HTERT RPE-1 (cell line): Measurements from ENCODE around the gene PRR16.

Experiments
- in situ Hi-C: fragments of 300-500 bp; cut with MboI; formaldehyde crosslinking; loops from 4 replicates; pipeline ENCODE4 v1.14.3; 2020; ENCODE audit warnings: low sequenced_read_pairs

Gene PRR16

DNA sequence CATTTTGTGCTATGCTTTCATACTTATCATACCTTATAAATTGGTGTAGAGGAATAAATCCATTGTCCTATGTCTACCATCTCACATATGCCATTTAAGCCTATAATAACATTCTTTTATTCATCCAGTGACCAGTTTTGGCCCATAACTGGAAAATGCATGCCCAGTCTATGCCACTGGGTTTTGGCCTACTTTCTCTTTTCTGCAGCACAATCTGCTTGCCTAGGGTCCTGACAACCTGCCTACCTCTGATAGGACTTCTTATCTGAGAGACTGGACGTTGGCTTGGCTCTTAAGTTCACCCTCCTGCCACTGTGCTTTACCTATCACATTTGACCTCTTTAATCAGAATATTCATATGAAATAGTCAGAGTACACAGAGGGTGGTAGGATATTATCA is 103.0 kb downstream of the PRR16 start:
- in situ Hi-C loops, result no loop called here

DNA sequence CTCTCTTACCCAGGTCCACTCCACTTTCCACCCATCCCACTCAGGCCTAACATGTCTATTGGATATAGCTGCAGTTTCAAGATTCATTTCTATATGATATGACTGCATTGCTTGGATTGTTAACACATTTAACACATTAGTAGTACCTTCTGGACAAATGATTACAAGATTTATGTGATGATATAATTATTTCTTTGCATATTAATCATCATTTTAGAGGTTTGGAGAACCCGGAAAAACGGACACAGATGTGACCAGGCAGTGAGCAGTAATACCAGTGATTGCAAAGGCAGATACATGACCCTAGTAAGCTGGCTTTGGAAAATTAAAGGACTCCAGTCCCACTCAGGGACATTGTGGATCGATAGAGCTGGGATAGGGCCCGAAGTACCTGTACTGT is 103.8 kb downstream of the PRR16 start:
- in situ Hi-C loops, result no loop called here

DNA sequence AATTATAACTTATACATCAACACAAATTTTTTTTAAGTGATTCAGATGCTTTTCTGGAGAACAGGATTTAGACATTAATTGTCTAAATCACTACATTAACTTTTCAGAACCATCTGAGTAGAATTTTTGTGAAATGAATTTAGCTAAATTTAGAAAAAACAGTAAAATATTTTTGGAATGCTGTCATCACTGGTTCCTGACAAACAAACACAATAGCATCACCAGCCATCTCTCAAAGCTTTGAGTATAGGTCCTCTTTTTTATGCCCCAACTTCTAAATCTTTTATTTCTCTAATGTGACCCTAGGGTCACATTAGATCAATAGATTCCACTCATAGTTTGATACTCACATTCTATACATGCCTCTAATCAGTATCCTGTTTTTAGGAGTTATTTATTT is 104.6 kb downstream of the PRR16 start:
- in situ Hi-C loops, result no loop called here

DNA sequence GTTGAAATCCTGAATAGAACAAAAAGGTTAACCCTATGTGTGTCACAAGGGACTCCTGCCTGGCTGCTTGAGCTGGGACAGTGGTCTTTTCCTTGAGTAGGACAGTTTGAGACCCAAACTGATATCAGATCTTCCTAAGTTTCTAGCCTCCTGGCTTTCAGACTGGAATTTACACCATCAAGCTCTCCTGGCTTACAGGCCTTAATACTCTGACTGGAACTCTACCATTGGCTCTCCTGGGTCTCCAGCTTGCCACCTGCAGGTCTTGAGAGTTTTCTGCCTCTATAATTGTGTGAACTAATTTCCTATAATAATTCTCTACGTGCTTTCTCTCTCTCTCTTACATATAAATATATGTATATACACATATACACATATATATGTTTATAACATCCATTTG is 112.5 kb downstream of the PRR16 start:
- in situ Hi-C loops, result no loop called here

DNA sequence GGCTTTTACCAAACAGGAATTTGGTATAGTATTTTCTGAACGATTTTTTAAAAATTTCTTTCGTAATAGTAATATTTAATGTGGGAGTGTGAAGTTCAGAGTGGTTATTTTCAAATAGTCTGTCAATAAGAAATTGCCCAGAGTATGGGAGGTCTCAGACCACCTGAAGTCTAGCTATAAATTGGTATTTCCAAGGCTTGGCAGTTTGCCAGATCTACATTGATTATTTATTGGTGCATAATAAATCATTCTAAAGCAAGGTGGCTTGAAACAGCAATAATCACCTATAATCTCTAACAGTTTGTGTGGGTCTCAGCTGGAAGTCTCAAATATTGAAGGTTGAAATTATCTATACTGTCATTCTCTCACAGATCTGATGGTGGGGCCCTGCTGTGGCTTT is 118.5 kb downstream of the PRR16 start:
- in situ Hi-C loops, result no loop called here

DNA sequence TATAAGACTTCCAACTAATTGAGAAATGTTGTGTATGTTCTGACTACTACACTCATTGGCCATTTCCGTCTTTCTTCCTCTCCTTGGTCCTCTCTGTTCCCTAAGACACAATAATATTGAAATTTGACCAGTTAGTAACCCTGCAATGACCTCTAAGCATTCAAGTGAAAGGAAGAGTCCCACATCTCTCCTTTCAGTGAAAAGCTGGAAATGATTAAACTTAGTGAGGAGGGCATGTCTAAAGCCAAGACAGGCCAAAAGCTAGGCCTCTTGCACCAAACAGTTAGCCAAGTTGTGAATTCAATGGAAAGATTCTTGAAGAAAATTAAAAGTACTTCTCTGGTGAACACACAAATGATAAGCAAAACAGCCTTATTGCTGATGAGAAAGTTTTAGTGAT is 122.5 kb downstream of the PRR16 start:
- in situ Hi-C loops, result no loop called here

DNA sequence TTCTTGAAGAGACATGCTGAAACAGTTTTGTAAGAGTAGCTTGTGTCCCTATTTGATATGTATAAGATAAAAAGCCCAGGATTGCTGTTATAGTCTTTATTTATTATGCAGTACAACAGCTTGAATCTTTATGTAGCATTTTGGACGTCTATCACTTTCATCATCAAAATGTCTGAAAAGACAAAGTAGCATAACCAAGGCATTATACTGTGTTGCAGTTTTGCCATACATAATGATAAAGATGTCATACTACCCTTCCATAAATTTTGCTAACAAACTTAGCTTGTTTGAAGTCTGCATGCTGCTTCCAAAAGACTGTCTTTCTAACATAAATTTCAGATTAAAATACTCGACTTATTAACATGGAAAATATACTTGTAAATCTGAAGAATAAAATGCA is 127.8 kb downstream of the PRR16 start:
- in situ Hi-C loops, result no loop called here

DNA sequence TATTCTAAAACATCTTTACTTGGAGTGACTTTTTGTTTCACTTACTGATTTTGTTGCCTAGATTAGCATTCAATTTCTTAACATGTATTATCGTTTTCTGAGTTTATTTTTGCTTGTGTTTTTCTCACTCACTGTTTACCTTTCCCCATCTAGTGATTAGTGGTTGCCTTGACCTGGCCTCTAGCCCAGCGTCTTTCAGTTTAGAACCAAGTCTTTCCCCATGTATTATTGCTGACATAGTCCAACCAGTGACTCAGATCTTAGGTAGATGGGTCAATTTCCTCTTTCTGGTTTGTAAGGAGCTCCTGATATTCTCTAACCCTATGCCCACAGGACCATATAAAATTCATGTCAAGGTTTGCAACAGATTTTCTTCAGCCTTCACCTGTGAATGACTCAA is 135.5 kb downstream of the PRR16 start:
- in situ Hi-C loops, result no loop called here

DNA sequence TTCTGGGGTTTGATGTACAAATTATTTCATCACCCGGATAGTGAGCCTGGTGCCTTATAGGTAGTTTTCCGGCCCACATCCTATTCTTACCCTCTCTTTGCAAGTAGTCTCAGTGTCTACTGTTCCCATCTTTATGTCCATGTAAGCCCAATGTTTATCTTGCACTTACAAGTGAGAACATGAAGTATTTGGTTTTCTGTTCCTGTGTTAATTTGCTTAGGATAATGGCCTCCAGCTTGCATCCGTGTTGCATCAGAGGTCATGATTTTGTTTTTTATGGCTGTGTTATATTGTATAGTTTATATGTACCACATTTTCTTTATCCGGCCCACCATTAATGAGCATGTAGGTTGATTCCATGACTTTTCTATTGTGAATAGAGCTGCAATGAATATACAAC is 136.5 kb downstream of the PRR16 start:
- in situ Hi-C loops, result no loop called here

DNA sequence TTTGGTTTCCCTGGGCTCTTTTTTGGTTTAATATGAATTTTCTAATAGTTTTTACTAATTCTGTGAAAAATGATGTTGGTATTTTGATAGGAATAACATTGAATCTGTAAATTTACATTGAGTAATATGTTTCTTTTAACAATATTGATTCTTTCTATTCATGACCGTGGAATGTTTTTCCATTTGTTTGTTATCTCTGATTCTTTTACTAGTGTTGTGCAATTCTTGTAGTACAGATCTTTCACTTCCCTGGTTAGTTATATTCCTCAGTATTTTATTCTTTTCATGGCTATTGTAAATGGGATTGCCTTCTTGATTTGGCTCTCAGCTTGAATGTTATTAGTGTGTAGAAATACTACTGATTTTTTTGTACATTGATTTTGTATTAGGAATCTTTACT is 137.9 kb downstream of the PRR16 start:
- in situ Hi-C loops, result no loop called here

DNA sequence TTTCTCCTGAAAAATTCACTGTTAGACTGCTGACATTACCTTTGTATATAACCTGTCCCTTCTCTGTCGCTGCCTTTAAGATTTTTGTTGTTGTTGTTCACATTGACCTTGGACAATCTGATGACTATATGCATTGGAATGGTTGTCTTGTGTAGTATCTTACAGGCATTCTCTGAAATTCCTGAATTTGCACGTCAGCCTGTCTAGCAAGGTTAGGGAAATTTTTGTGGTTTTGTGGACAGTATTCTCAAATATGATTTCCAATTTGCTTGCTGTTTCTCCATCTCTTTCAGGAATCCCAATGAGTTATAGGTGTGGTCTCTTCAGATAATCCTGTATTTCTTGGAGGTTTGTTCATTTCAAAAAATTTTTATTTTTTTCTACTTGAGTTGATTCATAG is 140.8 kb downstream of the PRR16 start:
- in situ Hi-C loops, result no loop called here

DNA sequence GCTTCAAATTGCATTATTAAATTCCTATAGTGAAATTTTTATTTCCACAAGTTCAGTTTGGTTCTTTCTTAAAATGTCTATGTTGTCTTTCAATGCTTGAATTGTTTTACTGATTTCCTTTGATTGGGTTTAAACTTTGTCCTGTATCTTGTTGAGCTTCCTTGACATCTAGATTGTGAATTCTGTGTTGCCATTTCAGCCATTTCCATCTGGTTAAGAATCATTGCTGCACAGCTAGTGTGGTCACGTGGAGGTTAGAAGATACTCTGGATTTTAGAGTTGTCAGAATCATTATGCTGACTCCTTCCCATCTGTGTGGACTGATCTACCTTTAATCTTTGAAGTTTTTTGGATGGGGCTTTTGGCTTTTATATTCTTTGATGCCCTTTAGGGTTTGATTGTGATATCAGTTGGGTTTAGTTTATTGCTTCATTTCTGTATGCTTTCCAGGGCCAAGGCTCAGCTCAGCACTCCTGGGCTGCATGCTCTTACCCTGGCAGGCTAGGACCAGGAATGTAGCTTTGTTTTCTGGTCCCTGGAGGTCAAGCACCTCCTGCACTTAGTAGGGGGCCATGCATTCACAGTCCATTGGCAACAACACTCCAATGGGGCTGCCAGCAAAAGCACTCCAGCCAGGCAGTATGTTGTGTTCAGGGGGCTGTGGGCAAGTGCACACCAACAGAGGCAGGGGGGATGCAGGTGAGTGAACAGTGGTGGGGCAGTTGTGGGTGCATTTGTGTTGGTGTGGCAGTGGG is 141.4 kb downstream of the PRR16 start:
- in situ Hi-C loops, result no loop called here

DNA sequence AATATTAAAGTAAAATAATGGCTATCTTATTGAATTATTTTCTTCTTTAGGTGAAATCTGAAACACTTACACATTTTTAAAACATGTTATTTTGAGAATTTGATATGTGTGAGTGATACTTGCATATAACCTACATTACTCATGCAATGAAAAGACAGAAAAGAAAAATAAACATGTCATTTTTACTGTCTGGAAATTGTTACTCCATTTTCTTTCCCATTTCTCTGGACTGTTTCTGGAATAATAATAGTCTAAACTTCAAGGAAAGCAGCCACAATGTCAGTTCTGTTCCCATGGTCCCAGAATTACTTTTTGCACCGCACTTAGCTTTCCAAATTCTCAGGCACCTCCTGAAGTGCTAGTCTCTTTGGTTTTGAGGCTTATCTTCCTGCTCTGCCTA is 145.5 kb downstream of the PRR16 start:
- in situ Hi-C loops, result no loop called here

DNA sequence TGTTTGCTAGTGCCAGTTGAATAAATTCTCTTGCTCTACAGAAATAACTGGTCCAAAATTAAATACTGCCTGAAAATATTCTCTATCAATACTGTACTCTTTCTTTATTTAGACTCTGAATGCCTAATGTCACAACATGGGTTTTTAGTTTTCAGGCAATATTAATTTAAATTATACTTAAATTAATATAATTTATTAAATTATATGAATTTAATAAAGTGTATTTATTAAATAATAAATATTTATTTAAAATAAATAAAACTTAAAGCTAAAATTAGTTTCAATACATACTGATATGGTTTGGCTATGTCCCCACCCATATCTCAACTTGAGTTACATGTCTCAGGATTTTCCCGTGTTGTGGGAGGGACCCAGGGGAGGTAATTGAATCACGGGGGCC is 146.0 kb downstream of the PRR16 start:
- in situ Hi-C loops, result no loop called here

DNA sequence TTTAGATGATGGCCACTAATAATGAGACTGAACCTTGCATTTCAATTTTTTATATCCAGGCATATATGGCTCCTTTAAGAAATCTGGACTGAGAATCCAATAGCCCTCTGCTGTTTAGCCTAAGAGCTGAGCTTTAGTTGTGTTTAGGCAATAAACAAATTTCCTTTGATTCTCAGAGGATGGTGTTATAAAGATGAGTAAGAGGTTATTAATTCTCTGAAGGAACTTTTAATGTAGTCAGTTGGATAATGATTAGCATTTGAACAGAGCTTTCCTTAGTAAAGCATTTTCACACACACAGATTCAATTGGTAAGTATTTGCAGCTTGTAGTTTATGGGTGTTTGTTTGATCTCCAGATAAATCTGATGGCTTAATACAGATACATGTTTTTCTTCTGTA is 149.6 kb downstream of the PRR16 start:
- in situ Hi-C loops, result no loop called here

DNA sequence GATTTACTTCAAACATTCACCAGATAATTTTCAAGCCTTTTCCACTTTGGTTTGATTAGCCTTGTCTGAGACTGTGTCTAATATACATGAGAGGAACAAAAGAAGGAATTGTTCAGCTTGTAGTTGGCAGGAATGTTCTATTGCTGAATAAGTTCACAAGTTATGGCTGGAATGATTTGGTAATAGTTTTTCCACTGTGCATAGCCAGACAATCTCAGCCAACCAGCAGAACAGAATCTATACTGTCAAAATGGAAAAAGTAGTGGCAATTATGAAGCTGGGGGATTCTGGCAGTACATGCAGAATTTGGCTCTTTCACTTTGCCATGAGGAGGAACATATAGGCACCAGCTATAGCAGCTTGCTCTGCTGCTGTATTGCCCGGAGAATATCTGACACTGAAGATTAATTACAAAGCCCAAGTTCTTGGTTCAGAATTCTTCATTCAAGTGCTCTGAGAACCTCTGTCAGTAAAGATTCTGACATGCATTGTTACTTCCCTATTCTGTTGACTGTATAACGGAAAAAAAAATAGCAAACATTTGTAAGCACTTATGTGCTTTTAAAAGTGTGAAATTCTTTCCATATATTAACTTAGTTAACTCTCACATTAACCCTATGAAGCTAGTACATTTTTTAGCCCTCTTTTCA is 150.6 kb downstream of the PRR16 start:
- in situ Hi-C loops, result no loop called here

DNA sequence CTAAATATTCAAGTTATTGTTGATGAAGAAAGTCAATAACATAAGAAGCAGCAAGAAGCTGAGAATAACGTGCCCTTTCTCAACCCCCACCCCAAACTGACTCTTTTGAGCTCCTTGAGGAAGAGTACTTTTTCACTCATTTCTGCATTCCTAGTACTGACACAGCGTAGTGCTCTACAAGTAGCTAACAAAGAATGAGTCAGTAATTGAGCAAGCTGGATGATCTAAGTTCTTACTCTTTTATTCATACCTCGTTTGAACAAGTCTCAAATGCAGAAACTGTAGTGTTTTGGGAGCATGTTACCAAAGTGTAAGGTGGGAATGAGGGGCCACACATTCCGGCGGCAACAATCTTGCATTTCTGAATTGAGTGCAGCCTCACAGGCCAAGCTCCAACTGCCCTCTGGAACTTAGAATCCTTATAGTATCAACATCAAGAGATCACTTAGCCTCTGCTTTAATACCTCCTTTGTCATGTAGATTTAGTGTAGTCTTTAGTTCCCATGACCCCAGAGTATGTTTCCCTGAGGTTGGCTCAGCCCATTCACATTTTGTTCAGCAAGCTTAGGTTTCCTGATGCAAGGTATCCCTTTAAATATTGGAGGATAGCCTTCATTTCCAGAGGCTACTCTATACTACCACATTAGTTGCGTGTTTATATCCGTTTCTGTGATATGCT is 152.0 kb downstream of the PRR16 start:
- in situ Hi-C loops, result no loop called here

DNA sequence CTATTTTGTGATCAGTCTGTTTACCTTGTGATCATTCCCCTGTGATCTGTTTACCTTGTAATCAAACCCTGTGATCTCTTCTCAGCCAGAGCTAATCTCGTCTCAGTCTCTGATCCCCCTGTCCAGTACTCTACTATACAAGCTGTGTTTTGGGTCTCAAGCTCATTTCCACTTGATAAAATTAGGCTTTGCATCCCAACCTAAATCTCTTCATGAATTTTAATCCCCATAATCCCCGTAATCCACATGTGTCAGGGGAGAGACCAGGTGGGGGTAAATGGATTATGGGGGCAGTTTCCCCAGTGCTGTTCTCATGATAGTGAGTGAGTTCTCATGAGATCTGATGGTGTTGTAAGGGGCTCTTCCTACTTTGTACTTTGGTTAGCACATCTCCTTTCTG is 157.2 kb downstream of the PRR16 start:
- in situ Hi-C loops, result no loop called here

DNA sequence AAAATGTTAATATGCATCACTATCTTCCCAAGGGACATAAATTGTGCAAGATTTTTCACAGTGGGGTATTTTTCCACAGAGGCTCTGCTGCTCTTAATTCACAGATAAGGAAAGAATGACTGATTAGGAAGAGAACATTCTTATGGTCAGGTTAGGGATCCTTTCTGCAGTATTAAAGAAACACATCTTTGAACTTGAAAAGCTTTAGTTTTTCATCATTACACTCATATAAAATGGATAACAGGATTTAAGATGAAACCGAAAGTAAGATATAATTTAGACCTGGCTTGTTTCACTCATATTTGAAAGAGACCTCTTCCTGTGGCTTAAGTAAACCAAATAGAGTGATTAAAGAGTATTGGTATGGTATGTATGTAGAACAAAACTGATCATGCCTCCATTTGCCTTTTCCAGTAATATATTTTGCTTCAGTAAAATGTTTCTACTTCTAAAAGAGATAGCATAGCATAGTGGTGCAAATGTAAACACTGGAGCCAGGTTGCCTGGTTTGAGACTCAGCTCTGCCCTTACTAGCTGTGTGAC is 160.0 kb downstream of the PRR16 start:
- in situ Hi-C loops, result no loop called here

DNA sequence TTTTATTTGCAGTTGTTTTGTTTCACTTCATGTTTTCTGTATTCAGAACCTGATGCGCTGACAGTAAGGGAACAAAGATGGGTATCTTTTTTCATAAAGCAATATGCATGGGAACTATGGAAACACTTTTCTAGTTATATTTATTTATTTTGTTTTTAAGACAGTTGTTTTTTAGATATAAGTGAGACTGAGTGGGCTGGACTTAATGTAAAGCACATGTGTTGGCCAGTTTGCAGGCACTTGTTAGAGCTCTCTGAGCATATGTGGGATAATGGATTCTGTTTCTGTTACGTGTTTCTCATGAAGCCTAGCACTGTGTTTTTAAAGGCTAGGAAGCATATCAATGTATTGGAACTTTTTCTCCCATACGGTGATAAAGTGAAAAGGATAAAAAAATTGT is 164.1 kb downstream of the PRR16 start:
- in situ Hi-C loops, result no loop called here

DNA sequence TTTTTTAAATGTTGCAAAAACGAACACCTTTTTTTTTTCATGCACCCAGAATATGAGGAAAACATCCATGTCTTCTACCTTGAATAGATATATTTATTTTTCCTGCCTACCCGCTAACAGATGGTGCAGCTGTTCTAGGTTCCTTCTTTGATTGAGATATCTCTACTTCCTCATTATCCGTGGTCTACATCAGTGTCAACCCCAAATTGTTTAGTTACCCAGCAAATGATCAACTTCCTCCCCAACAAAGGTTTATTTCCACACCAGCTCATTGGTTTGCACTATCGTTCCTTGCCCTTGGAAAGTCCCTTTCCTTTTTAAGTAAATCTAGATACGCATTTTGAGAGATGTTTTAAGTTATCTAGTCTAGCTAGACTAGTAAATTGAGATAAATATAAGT is 166.4 kb downstream of the PRR16 start:
- in situ Hi-C loops, result no loop called here

DNA sequence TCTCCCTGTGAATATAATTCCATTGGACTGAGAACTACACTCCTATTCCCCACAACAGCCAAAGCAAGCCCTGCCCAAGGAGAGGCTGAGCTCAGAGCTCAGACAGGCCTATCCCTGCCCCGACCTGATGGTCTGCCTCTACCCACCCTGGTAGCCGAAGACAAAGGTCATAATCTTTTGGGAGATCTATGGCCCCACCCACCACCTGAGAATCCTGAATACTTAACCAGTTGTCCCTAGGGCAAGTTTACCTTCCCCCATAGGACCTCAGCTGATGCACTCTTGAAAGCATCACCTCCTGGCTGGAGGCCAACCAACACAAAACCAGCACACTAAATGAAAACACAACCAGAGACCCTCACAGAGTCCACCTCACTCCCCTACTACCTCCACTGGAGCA is 167.5 kb downstream of the PRR16 start:
- in situ Hi-C loops, result no loop called here
